ENCODE data around the gene NKTR.
A peak's percentile ranks its signal among the peaks of the same experiment; 100 is the strongest.
"Not testable (repeated sequence)": the region's sequence is repeated elsewhere in the genome, so short reads cannot be mapped to it uniquely, and the experiment has no call there.

NKTR gene
- 116 to 348 reads per million in 2 experiments for total RNA-seq

DNA sequence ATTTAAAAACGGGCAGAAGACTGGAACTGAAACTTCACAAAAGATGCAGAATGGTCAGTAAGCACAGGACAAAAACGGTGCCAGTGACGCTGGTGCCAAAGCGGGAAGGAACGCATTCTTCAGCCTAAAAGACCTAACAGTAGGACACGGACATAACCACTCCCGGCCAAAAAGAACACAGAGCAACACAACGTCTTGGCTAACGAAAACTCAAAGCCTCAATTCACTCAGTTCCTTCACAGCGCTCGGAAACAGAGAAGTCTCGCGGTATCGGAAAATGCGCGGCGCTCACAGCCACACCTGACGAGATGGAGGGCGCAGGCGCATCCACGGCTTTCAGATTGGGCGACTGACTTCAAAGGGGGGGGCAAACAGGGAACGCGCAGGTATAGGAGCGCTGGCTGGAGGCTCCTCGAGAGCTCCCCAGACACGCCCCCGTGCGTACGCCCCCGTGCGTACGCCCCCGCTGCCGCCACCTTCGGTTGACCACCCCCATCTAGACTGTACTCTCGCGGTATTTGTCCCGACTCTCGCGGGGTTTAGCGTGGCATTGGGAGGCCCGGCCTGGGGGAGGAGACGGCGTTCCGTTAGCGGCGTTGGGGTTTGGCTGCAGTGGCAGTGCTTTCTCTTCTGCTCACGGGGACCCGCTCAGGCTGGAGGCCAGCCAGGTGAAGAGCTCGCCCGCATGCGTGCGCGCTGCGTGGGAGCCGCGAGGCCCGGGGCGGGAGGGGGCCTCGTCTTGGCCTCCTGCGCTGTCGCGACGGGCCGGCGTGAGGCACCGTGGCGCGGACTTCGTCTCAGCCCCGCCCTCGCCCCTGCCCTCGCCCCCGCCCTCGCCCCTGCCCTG lies at the start of gene NKTR:
Gene NKTR (plus strand): TSS at position 576 of the 847 bp plus-strand sequence. CDS start 321 bp downstream, outside the sequence.
- peak; percentile 100 for DNase-seq (ENCODE audit: low read depth)

DNA sequence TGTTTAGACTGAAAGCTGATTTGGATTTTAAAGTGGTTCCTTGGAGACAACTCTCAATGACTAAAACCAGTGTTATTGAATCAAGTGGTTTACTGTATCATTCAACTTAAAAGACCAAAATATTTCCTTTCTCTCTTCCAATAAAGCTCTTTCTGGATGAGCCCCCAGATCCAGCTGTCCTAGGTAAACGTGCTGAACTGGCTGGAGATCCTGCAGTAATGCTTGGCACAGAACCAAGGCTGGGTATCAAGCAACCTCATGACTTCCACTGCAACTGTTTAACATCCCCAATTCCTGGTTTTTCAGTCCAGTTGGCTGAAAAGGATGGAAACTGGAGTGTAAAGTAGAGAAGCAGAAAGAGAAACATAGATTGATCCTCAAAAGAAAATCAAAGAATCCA lies 47.7 kb upstream of the NKTR start:
- DNase-seq (ENCODE audit: low read depth), result no peak

DNA sequence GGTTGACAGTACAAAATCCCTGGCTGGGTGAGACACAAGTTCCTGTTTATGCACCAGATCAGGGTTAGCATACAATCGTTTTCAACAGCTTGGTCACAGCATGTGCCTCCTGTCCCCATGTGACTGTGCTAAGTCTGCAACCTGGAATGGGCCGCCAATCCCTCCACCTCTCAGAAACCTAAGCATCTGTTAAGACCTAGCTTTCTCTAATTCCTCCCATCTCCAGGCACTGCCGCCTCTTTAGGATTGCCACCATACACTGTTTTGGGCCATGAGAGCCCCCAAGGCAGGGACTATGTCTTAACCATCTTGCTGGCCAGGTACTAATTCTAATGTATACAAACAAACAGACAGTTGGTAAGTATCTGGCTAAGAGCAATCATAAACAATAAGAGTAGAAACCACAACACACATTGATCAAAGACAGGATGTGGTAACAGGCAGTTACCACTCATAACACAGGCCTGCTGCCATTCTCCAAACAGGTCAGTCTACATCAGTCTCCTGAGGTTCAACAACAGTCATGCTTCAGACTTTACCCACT lies 44.3 kb upstream of the NKTR start:
- DNase-seq (ENCODE audit: low read depth), result peak; percentile 28

DNA sequence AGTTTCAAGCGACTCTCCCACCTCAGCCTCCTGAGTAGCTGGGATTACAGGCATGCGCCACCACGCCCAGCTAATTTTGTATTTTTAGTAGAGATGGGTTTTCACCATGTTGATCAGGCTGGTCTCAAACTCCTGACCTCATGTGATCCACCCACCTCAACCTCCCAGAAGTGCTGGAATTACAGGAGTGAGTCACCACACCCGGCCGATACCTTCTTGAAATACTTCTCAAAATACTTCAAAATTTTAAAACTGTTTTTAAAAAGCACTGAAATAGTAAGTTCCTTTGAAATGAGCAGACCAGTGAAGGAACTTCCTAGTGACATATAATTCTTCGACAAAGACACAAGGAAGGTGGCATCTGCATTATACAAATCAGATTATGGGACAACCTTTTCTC lies 43.7 kb upstream of the NKTR start:
- not testable (repeated sequence) for DNase-seq (ENCODE audit: low read depth)

DNA sequence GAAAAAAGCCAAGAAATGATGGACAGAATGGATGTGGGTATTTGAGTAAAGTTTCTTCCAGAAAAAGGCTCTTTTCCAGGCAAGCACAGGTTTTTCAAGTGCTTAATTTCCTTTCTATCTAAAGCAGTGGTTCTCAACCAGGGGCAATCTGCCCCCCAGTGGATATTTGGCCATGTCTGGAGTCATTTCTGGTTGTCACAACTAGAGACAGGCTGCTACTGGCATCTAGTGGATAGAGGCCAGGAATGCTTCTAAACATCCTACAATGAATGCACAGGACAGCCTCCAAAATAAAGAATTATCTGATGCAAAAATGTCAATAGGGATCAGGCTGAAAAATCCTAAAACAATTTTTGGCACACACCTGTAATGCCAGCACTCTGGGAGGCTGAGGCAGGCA lies 42.6 kb upstream of the NKTR start:
- DNase-seq (ENCODE audit: low read depth), result peak; percentile 16

DNA sequence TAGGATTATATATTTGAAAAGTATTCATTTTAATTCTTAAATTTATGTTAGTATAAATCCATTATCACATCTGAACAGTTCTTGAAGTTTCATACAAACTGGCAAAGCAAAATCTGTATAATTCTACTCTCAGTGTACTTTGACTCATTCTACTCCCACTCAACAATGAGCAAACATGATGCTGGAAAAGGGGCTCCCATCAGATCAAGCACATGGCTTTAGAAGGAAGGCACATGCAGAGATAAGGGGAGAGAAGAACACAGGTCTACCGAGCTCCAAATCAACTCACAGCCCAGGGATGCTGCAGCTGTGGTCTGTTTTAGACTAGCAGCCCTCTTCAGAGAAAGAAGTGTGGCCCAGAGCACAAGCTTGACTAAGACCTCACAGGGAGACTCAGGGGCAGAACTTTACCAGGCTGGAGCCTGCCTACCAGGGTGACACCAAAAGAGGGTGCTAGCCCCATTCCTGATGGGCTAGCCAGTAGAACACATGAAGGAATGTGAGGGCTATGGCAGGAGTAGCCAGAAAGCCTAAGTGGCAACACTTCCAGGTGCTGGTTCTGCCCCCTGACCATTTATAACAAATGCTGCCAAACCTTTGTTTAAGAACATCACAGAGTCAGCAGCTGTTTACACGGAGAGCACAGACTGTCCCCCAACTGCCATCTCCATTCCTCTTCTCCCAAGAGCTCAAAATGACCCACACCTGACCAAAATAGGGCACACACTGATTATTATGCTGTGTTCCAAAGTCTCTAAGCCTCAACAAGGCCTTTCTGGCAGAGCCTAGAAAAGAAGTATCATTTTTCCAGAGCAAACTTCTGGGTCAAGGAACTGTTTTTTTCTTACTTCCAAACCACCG lies 38.2 kb upstream of the NKTR start:
- no peak for DNase-seq (ENCODE audit: low read depth)

DNA sequence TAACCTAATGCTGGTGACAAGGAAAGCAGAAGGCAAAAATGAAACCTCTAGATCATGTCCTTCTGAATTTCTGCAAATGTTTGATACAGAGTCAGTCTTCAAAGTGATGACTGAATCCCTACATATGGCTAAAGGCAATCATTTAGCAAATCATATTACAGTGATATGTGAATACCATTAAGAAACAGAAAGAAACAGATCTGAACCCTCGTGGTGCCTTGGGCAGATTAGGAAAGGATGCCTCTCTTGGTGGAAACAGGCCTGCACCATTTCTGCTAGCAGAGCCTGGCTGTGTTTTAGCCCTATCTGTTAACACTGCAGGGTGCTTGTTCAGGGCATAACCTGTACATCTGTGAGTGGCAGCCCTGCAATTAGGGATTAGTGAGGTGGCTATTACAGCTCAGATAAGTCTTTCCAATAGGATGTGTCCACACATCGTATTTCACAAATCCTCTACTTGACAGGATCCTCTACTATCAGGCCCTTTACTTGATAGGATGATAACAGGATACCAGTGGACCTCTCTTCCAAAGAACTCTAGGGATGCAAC lies 30.8 kb upstream of the NKTR start:
- no peak for DNase-seq (ENCODE audit: low read depth)

DNA sequence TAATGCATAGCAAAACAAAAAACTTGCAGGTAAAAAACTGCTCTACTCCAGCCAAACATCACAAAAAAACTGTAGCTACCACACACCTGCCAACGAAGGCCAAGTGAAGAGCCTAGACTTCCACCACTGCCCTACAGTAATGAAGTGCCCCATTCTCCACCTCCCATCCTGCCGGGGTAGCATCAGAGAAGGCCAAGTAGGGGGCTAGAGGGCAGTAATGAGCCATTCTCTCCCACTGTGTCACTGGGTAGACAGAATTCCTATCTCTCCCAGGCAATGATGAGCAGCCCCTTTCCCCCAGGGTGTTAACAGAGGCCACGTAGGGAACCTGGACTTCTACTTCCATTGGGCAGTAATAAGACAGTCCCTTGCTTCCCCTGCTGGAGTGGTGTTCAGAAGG lies 28.2 kb upstream of the NKTR start:
- no peak for DNase-seq (ENCODE audit: low read depth)

DNA sequence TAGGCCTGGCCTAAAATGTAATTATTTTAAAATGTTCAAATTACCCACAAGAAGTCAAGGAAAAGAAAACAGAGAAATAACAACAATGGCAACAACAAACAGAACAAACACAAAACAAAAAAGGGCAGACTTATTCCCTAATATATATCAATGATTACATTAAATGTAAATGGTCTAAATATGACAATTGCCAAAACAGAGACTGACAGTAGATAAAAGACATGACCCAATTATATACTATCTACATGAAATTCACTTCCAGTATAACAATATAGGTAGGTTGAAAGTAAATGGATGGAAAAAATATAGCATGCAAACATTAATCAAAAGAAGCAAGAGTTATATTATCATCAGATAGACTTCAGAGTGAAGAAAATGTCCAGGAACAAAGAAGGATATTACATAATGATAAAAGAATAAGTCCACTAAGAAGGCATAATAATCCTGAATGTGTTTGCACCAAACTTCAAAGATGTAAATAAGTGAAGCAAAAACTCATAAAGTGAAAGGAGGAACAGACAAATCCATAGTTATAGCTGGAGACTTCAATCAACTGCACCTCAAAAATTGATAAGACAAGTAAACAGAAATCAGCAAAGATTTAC lies 25.2 kb upstream of the NKTR start:
- DNase-seq (ENCODE audit: low read depth), result no peak

DNA sequence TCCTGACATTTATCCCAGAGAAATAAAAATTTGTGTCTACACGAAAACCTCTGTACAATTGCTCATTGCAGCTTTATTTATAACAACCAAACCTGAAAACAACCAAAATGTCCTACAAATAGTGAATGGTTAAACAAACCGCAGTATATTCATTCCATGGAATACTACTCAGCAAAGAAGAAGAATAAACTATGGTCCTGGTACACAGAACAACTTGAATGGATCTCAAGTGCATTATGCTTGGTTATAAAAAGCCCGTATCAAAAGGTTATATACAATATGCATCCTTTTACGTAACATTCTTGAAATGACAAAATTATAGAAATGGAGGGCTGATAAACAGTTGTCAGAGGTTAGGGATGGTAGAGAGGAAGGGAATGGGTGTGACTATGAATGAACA lies 22.4 kb upstream of the NKTR start:
- DNase-seq (ENCODE audit: low read depth), result no peak

DNA sequence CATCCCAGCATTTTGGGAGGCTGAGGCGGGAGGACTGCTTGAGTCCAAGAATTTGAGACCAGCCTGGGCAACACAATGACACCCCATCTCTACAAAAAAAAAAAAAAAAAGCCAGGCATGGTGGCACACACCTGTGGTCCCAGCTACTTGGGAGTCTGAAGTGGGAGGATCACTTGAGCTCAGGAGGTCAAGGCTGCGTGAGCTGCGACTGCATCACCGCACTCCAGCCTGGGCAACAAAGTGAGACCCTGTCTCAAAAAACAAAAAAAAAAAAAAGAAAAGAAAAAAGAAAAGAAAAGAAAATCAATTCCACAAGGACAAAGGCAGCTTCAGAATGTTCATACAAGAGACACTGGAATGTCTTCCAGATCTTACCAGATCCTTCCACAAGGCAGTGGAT lies 21.1 kb upstream of the NKTR start:
- not testable (repeated sequence) for DNase-seq (ENCODE audit: low read depth)

DNA sequence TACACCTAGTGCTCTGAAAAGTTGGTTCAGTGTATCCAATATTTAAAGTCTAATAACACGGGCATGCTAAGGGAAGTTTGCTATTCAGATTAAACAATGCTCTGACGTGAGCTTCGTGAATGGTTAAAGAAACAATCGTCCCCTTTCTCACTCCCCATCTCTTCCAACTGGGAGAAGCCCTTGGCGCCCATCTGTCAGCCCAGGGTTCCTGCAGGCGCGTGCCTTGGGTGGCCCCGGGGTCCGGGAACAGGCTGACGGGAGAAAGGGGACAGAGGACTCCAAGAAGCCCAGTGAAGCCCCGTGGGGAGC lies 19.1 kb upstream of the NKTR start:
- no peak for DNase-seq (ENCODE audit: low read depth)

DNA sequence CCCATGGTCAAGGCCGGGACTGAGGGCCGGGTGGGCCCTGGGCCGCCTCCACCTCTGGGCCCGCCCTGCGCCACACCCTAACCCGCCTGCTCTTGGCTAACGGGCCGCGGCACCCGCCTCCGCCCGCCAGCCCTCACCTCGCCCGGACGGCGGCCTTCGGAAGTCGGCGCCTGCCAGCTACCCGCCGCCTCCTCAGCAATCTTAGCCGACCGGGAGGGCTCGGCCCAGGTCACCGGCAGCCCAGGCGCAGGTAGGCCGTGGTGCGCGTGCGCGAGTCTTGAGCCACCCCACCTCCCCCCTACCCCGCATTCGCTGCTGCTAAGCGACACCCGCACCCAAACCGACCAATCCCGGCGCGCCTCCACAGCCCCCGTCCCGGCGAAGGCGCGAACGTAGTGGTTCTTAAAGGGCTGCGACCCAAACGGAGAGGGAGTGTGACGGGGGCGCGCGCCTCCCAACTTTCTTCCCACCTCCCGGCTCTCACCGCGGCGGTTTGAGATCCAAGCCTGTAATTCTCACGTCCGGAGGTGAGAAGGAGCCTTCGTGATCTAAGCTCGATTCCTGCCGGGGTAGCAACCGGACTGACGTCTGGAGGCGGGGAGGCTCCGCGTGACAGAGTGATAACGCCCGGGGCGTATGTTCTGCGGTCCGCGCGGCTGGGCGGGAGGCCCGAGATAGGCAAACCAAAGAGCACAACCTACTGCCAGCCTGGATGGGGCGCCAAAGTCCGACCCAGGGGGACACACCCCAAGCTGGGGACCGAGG lies 18.6 kb upstream of the NKTR start, which contains the start of gene SEC22C:
Gene SEC22C (minus strand): TSS at position 259 of the 765 bp plus-strand sequence. CDS start 12,921 bp downstream, outside the sequence.
- DNase-seq (ENCODE audit: low read depth), result peak; percentile 90

DNA sequence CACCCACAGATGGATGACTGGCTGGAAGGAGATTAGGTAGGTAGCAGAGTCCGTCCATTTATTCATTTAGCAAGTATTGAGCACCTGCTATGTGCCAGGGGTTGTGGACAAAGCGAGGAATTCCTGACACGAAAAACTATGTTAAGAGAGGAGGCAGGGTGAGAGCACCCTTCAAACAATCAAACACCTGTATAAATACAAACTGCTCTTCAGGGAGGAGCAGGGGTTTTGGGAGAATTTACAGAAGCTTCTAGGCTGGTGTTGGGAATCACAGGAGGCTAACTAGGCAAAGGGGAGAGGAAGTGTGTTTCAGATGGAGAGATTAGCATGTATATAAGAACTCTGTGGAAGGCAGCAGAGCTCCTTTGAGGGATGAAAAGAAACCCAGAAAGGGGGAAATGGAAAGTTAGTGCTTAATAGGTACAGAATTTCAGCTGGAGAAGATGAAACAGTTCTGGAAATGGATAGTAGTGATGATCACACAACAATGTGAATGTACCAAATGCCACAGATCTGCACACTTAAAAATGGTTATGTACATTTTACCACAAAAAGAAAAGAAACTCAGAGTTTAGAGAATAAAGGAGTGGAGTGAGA lies 17.9 kb upstream of the NKTR start:
- DNase-seq (ENCODE audit: low read depth), result no peak

DNA sequence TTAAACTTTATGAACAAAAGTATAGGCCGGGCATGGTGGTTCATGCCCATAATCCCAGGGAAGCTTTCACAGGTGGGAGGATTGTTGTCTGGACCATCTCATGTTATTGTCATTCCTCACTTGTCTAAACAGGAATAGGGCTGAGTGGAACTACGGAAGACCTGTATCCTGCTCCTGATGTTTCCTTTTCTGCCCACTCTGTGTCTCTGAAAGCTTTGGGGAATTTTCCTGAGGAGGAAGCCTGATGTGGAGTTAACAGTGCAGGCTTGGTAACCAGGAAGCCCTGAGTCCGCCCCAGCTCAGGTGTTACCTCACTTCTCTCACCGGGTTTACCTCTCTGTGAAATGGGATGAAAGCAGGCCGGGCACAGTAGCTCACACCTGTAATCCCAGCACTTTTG lies 11.9 kb upstream of the NKTR start:
- no peak for DNase-seq (ENCODE audit: low read depth)

DNA sequence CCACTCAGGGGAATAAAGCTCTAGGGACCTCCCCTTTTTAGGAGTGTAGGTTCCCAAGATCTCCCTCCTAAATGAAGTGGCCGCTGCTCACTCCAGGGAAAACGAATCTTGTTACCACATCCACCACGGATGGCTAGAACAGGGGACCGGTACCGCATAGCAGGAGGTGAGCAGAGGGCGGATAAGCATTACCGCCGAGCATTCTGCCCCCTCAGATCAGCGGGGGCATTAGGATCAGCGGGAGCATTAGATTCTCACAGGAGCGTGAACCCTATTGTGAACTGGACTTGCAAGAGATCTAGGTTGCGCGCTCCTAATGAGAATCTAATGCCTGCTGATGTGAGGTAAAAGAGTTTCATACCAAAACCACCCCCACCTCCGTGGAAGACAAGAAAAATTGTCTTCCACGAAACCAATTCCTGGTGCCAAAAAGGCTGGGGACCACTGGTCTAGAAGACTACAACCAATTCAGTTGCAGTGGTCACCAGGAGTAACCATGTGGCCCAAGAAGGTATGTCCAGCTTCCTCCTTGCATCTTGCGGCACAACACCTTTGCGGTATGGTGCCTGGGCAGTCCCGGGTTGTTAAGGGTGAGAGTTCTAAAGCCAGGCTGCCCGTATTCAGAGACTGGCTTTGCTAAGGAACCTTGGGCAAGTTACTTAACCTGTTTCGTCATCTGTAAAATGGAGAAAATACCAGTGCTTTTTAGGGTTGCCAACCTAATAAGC lies 10.9 kb upstream of the NKTR start:
- DNase-seq (ENCODE audit: low read depth), result no peak

DNA sequence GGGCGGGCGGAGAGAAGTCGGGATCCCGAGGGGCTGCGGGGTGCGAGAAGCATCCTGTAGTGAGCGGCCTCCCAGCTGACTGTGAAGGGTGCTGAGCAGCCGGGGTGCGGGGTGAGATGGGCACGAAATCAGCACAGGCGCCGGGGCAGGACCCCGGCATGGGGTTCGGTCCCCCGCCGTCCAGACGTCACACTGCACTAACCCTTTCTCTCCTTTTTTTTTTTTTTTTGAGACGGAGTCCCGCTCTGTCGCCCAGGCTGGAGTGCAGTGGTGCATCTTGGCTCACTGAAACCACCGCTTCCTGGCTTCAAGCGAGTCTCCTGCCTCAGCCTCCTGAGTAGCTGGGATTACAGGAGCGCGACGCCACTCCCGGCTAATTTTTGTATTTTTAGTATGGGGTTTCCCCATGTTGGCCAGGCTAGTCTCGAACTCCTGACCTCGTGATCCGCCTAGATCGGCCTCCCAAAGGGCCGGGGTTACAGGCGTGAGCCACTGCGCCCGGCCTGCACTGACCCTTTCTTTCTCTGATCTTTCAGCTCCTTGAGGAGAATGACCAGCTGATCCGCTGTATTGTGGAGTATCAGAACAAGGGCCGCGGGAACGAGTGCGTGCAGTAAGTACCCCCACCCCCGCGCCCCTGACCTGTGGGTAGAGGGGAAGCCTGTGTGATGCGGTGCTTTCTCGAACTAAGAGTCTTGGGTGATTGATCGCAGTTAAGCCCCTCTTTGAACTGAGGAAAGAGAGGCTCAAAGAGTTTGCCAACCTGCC lies 9.3 kb upstream of the NKTR start:
- no peak for DNase-seq (ENCODE audit: low read depth)

DNA sequence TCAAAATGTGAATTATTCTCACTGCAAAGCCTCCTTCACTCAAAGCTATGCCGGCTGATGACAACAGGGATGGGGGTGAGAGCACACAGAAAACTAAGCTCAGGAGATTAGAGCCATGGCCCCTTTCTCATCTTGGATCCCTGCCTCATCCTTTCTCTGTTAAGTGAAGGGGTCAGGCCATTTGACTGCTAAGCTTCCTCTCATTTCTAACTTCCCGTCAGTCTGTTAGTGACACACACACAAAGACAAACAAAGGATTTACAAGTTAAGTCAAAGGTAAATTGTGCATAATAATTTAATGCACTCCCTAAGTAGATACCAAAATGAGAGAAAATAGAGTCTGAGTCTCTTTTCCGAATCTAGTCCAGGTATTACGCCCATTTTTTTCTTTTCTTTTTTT lies 8.7 kb upstream of the NKTR start:
- DNase-seq (ENCODE audit: low read depth), result no peak

DNA sequence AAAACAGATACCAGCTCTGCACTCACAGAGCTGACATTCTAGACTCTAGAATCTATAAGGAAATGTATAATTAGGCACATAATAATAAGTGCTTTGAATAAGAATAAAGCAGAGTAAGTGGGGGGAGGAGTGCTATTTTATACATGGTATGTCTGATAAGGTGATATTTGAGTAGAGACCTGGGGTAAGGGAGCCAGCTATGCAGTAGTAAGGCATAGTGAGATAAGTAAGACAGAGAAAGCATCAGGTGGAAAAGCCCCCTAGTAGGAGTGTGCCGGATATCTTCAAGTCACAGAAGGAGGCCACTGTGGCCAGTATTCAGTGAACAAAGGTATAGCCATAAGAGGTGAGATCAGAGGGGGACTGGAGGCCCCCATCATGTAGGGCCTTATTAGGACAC lies 6.9 kb upstream of the NKTR start:
- DNase-seq (ENCODE audit: low read depth), result no peak
